GM19043 (cell line): Measurements from ENCODE around the gene PAX8.

Experiments
- ATAC-seq: cut with Tn5 transposase; IDR thresholded peaks from one replicate; pipeline ENCODE4 v1.9.1; 2021; ENCODE audit warnings: low read depth; ENCODE audit not compliant: unreplicated experiment

PAX8 gene

GRCh38 chr2:113272477-113272876 is 6.2 kb downstream of the PAX8 start:
- ATAC-seq = no peak

GRCh38 chr2:113268621-113269360 is 9.9 kb downstream of the PAX8 start:
- ATAC-seq = no peak

- no peak for ATAC-seq
Observed at GRCh38 chr2:113266431-113266830, 12.3 kb downstream of the PAX8 start.

GRCh38 chr2:113264713-113265403 is 13.9 kb downstream of the PAX8 start:
- no peak for ATAC-seq

- ATAC-seq = no peak
Observed at GRCh38 chr2:113263546-113263945, 15.2 kb downstream of the PAX8 start.

- no peak for ATAC-seq
Observed at GRCh38 chr2:113260991-113261390, 17.7 kb downstream of the PAX8 start.

GRCh38 chr2:113258471-113259147 is 20.1 kb downstream of the PAX8 start:
- no peak for ATAC-seq

- no peak for ATAC-seq
Observed at GRCh38 chr2:113257516-113258264, 21.0 kb downstream of the PAX8 start.

GRCh38 chr2:113255140-113256070 is 23.3 kb downstream of the PAX8 start:
- ATAC-seq = no peak

GRCh38 chr2:113253453-113253852 is 25.3 kb downstream of the PAX8 start:
- ATAC-seq = no peak

GRCh38 chr2:113252047-113252590 is 26.6 kb downstream of the PAX8 start:
- no peak for ATAC-seq

GRCh38 chr2:113251118-113251517 is 27.6 kb downstream of the PAX8 start:
- ATAC-seq = no peak

- ATAC-seq = no peak
Observed at GRCh38 chr2:113248997-113249770, 29.5 kb downstream of the PAX8 start.

- ATAC-seq = no peak
Observed at GRCh38 chr2:113246606-113247005, 32.1 kb downstream of the PAX8 start.

- ATAC-seq = no peak
Observed at GRCh38 chr2:113245276-113245711, 33.4 kb downstream of the PAX8 start.

- no peak for ATAC-seq
Observed at GRCh38 chr2:113242327-113242726, 36.4 kb downstream of the PAX8 start.

GRCh38 chr2:113240915-113241911 is 37.5 kb downstream of the PAX8 start:
- ATAC-seq = no peak
